ENCODE measurements around the gene PRM2.
A peak's percentile ranks its signal among the peaks of the same experiment; 100 is the strongest.

Gene PRM2

DNA sequence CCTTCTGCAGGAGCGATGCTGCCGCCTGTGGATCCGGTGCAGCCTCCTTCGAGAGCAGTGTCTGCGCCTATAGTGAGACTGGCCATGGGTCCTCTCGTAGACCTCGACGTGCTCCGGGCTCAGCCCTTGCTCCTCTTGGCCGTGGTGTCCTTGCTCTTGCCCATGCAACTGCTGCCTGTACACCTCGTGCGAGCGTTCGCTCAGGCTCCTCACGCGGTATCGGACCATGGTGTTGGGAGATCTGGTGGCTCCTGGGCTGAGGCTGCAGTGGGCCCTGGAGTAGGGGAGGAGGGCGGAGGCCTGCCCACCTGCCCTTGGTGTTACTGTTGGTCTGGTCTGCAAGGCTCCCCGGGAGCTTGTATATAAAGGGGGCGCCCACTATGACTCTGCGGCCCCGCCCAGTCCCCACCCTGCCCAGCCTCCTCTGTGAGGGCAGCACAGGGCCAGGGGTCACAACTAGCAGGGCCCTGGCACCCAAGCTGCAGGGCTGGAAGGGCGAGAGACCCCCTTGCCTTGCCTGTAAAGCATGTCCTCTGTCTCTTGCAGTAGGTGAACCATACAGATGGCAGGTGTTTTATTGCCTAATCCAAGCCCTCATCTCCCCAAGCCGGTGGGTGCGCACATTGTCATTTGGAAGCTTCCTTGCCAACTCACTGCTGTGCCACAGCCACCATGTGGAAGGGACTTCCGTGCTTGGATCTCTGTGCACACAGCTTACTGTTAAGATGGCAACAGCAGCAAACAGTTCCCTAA, at the start of gene PRM2:
Gene PRM2 (minus strand): TSS at position 338 of the 753 bp plus-strand sequence. CDS start 110 bp downstream, at position 228.
- peaks cover 14% of the 10 kb centered on the region for H3K4me1 ChIP-seq (ENCODE audit: low read length)
- no peaks in the 10 kb centered on the region for H3K79me2 ChIP-seq (ENCODE audit: low read length)
- H3K4me2 ChIP-seq (ENCODE audit: low read length) = no peak within 1 kb of the TSS
- H3K9me3 ChIP-seq (ENCODE audit: insufficient read depth, low read length) = no peaks in the 10 kb centered on the region
- no peaks in the 10 kb centered on the region for H4K20me1 ChIP-seq (ENCODE audit: insufficient read depth, low read length)
- no peak within 1 kb of the TSS for H3K27ac ChIP-seq (ENCODE audit: low read length)
- H3K4me3 ChIP-seq (ENCODE audit: low read length) = no peak within 1 kb of the TSS
- no peak for TF ChIP-seq CTCF (IDR thresholded peaks at IDR 0.05; ENCODE audit: low read depth, low read length)
- TF ChIP-seq EZH2phosphoT487 (IDR thresholded peaks at IDR 0.05; ENCODE audit: low read depth) = no peak
- H2AFZ ChIP-seq (ENCODE audit: low read depth, low read length) = no peak within 1 kb of the TSS
- H3K9ac ChIP-seq (ENCODE audit: low read length) = no peak within 1 kb of the TSS
- peaks cover 9% of the 10 kb centered on the region; the same call in 1 of the 2 replicates for H3K27me3 ChIP-seq (ENCODE audit: low read depth, low read length)
- no peaks in the 10 kb centered on the region for H3K36me3 ChIP-seq (replicated peaks; ENCODE audit: low read depth, low read length)

DNA sequence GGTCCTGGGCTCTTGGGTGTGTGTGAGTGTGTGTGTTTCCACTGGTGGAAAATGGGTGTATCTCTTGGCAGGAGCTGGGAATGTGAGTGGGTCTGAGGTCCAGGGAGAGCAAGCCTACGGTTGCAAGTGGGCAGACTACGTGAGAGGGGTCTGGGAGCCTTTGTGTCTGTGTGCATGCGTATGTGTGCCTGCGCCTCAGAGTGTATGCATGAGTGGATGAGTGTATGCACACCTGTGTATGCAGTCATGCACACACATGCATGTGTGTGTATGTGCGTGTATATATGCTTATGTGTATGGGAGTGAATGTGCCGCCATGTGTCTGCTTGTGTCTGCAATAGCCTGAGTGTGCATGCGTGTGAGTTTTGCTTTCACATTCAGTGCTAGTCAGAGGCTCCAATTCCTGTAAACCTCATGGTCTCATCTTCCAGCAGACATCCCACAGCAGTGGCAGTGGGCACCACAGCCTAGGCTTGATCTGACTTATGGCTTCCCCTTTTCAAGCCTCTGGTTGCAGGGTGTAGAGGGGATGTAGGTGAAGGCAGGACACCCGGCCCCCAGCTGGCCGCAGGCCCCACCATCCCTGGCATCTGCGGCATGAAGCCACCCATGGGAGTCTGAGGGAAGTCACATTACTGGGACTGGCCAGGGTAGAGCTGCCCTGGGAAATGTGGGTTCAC, 49.3 kb upstream of the PRM2 start:
- no peak for TF ChIP-seq EZH2phosphoT487 (IDR thresholded peaks at IDR 0.05; ENCODE audit: low read depth)
- TF ChIP-seq CTCF (IDR thresholded peaks at IDR 0.05; ENCODE audit: low read depth, low read length) = no peak
- no peak overlapping the region; the same call in 1 of the 2 replicates for H2AFZ ChIP-seq (ENCODE audit: low read depth, low read length)
- no peak overlapping the region for H3K9ac ChIP-seq (ENCODE audit: low read length)
- H3K79me2 ChIP-seq (ENCODE audit: low read length) = no peaks in the 10 kb centered on the region
- H3K36me3 ChIP-seq (replicated peaks; ENCODE audit: low read depth, low read length) = peaks cover 3% of the 10 kb centered on the region
- no peak overlapping the region for H3K4me3 ChIP-seq (ENCODE audit: low read length)
- H3K27ac ChIP-seq (ENCODE audit: low read length) = peak overlapping the region; percentile 16; the same call in 1 of the 2 replicates
- H3K4me2 ChIP-seq (ENCODE audit: low read length) = peak overlapping the region; percentile 21
- no peaks in the 10 kb centered on the region for H4K20me1 ChIP-seq (ENCODE audit: insufficient read depth, low read length)
- no peaks in the 10 kb centered on the region for H3K9me3 ChIP-seq (ENCODE audit: insufficient read depth, low read length)
- H3K27me3 ChIP-seq (ENCODE audit: low read depth, low read length) = peaks cover 10% of the 10 kb centered on the region
- H3K4me1 ChIP-seq (ENCODE audit: low read length) = peaks cover 46% of the 10 kb centered on the region

- Histone ChIP-seq H3K27ac (ENCODE audit: low read length) (no peak overlapping the region), H3K4me3 (ENCODE audit: low read length) (no peak overlapping the region), H3K4me1 (ENCODE audit: low read length) (peaks cover 34% of the 10 kb centered on the region), H3K36me3 (replicated peaks; ENCODE audit: low read depth, low read length) (peaks cover 3% of the 10 kb centered on the region), H3K27me3 (ENCODE audit: low read depth, low read length) (peaks cover 7% of the 10 kb centered on the region; the same call in 1 of the 2 replicates), H3K4me2 (ENCODE audit: low read length) (no peak overlapping the region), H3K9ac (ENCODE audit: low read length) (no peak overlapping the region), H4K20me1 (ENCODE audit: insufficient read depth, low read length) (no peaks in the 10 kb centered on the region), H3K79me2 (ENCODE audit: low read length) (no peaks in the 10 kb centered on the region), H3K9me3 (ENCODE audit: insufficient read depth, low read length) (no peaks in the 10 kb centered on the region), H2AFZ (ENCODE audit: low read depth, low read length) (no peak overlapping the region)
- no peak for TF ChIP-seq EZH2phosphoT487 (IDR thresholded peaks at IDR 0.05; ENCODE audit: low read depth)
- no peak for TF ChIP-seq CTCF (IDR thresholded peaks at IDR 0.05; ENCODE audit: low read depth, low read length)
Measured at GRCh38 chr16:11323551-11324336, 47.5 kb upstream of the PRM2 start.

Data from OCI-LY3 (cell line).